ENCODE data around the gene TPBG.
"Not testable (repeated sequence)": the region's sequence is repeated elsewhere in the genome, so short reads cannot be mapped to it uniquely, and the experiment has no call there.

The TPBG gene

DNA sequence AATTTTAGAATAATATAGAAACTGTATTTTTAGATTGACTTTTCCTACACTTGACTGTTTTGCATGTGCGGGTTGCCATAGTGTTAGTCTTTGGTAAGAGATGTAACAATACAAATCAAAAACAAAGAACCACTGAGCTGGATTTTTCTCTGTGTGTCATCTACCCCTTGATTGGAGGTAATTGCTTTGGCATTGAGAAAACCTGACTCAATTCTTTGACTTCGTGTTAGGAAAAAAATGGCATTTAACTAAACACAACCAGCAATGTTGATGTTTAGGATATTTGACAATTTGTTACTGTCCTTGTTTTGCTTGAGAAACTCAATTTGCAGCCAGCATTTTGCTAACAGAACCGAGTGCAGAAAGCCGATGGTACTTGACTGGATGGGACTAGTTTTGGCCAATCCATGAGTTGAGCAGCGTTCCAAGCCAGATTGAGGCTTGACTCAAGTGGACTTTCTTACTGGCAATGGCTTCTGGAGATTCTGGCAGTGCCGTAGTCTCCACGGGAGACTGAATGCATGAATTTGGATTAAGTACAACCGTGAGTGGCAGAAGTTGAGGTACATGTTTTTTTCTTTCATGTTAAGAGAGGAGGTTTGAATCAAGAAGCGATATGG lies 17.1 kb downstream of the TPBG start:
- DNase-seq: no peak

DNA sequence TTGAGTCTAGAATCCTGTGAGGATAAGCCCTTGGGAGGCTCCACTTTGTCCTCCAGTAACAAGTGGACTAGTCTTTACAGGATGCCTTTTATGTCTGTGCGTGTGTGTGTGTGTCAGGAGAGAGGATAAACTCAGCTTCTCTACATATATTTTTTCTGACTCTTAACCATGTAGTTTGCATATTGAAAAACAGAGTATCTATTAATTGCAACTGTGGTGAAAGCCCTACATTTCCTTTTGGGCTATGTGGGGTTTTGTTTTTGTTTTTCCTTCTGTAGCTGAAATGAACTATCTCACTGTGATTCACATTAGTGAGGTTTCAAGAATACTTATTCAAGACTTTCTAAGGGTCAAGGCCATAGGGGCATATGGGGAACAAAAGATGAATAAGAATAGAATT lies 17.7 kb downstream of the TPBG start:
- DNase-seq: no peak

DNA sequence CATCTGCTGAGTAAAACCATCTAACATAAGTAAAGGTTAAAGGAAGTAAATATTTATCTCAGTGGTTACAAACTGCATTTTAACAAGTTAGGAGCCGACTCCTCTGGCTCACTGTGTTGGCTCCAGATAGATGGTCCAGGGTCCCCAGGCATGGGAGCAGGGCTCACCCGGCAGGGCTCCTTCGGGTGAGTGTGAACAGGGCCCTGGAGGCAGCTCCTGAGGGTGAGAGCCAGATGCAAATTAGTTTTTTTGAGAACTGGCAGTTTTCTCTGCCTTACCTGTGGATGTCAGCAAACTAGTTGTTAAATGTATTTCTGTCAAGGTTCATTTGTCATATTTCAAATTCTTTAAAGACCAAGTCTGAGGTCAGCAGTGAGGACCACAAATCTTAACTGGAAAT lies 21.5 kb downstream of the TPBG start:
- DNase-seq: no peak

DNA sequence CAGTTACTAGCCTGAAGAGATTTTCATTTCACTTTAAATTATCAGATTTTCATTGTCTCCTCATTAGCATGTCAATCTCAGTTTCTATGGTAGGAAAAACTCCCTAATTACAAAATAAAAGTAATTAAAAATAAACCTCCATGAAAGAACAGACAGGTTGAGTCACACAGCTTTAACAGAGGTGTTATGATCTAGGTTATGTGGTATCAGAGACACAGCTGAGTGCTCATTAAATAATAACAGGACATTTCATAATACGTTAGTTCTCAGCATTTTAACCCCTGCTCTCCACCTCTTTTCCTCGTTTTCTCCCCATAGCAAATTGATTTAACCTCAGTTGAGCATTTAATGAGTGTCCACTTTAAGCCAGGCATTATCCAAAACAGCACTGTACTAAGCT lies 21.9 kb downstream of the TPBG start:
- DNase-seq: no peak

DNA sequence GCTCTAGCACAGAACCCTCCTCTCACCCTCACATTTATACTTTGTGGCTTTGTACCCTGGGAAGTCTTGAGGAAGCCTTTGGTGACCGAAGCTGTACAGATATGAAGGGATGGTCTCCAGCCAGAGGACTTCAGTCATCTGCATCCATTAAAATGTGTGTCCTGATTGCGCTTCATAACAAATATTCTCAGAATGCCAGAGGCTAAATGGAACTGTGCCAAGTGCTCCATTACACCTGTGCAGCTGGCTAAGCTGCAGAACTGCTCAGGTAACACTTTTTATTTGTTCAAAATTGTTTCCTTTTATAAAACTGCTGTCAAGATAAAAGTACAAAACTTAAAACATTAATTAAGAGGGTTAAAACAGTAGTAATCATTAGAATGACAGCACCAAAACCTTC lies 22.3 kb downstream of the TPBG start:
- no peak for DNase-seq

DNA sequence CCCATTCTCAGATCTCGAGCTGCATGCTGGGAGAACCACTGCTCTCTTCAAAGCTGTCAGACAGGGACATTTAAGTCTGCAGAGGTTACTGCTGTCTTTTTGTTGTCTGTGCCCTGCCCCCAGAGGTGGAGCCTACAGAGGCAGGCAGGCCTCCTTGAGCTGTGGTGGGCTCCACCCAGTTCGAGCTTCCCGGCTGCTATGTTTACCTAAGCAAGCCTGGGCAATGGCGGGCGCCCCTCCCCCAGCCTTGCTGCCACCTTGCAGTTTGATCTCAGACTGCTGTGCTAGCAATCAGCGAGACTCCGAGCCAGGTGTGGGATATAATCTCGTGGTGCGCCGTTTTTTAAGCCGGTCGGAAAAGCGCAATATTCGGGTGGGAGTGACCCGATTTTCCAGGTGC lies 31.2 kb downstream of the TPBG start:
- not testable (repeated sequence) for DNase-seq

DNA sequence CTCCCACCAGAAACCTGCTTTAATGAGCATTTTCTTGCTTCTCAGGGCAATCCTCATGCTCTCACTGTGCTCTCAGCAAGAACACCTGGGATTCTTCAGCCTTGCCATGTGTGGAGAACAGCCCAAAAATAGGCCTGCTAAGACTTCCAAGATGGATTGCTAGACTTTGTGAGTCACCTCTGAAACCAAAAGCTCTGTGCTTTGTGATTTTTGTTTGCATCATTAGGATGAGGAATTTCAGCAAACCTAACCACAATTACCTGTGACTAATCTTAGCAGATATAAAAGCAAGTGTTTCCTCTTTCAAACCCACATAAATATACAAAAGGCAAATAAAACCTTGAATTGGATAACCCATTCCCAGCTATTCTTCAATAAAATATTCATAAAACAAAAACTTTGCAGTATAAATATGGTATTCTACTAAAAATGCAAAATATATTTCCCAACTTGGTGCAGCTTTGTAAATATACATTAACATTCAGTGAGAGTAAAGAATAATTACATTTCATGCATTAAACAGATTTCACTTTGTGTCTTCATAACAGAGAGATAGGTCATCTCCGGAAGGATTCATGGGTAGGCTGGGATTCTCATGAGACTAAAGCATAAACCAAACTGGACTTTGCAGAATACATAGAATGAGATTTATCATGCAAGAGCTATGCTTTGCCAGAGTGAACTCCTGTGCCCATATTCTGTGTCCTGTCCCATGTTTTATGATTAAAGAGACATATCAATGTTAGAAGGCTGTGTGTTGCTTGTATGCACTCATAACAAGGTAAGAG lies 33.5 kb downstream of the TPBG start:
- DNase-seq: no peak

DNA sequence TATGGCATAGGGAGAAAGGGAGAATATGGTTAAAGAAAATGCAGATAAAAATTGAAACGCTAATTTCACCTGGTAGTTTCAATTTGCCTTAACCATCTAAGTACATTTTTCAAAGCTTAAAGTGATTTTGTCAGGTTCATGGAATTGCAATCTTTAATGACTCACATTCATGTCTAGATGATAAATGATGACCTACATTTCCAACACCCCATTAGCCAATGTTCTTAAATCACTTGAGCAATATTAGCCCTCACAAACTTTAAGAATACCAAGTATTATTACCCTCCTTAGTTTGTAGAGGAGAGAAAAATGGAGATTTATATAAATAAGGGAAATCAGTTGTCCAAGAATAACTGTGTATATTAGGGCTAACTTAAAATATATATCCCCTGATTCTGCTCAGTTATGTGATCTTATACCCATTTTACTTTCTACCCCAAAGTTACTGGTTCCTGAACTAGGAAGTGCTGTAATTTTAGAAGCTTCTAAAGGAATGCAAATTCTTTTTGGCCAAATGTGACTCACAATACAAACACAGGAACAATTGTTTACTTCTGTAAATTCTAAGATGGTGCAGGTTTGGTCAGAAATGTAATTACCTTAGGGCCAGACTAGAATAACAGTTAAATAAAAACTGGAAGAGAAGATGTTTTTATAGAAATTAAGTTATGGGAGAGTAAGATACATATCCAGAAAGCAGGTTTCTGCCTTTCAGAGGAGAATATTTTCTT lies 34.5 kb downstream of the TPBG start:
- DNase-seq: no peak

DNA sequence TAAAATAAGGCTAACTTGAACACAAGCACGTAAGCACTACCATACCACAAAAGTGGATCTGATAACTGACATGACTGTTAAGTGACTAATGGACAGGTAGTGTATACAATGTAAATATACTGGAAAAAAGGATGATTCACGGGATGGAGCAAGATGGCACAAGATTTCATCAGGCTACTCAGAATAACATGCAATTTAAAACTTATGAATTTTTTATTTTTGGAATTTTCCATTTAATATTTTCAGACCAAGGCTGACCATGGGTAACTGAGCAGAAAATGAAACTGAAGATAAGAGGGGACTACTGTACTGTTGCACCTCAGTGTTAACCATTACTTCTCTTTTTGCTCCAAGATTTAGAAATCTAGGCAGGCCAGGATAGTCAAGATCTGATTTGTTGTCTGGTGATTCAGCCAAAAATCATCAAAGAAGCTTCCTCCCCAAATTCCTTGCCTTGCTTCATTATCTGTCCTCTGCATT lies 45.4 kb downstream of the TPBG start:
- DNase-seq: no peak

DNA sequence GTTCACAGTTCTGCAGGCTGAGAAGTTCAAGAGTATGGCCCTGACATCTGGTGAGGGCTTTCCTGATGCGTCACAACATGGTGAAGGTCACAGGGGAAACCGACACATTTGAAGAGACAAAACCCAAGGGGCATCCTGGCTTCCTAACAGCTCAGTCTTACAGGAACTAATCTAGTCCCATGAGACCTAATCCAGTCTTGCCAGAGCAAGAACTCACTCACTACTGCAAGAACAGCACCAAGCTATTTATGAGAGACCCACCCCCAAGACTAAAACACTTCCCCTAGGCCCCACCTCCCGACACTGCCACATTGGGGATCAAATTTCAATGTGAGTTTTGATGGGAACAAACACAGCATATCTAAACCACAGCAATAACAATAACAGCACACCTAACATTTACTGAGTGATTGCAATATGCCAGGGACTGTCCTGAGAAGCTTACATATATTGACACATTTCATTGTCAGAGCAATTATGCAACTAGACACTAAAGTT lies 46.6 kb downstream of the TPBG start:
- DNase-seq: no peak

DNA sequence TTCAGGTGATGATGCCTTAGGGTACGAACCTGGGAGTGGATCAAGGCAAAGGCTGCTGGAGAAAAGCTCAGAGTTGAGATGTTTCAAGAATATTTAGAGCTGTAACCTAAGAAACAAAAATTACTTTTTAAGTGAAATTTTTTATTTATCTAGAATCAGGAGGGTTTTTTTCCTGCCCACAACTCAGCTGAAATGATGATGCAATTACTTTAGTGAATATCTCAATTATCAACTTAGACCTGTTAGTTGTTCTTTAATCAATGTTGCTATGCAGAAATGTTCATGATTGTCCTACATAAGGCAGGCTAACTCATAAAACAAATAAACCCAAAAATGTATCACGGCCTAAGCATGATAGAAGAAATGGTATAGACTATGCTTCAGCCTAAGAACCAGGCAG lies 50.3 kb downstream of the TPBG start:
- DNase-seq: no peak

DNA sequence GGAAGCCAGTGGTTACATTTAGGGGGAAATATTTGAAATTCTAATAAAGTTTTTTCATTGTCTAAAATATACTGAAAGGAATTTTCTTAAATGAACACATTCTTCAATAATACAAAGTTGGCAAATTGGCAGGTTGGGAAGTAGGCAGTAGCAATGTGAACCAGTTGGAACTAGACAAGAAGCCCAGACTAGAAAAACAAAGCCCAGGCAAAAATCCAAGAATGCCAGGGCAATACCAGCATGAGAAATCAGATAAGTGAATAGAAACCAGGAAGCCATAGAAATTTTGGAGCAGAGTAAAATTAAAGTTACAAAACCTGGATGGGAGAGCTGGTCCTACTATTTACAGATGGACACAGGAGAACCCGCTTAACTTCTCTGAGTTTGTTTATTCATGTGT lies 52.2 kb downstream of the TPBG start:
- DNase-seq: no peak

DNA sequence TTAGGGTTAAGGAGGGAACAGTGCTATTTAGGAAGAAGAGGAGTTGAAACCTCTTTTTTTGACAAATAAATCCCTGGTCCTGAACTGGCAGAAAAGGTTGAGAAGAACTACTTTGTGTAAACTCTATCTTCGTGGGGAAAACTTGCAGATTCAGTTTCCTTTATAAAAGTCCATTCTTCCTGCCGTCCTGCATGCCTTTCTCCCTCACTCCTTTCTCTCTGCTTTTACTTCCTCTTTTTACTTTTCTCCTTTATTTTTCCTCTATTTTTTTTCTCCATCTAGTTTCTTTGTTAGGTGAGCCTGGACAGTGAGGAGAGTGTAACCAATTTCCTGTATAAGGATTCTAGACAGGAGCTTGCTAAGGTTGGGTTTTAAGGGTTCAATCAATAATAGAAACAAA lies 52.7 kb downstream of the TPBG start:
- no peak for DNase-seq

All from CD4-positive, alpha-beta T cell treated with Interleukin-17A for 4 hours (primary cell).